NB4 (cell line): ENCODE measurements around the gene HSPG2.

Experiments used
- DNase-seq: peaks from one replicate; pipeline ENCODE4 v3.0.0; 2010; ENCODE audit warnings: low read depth
- H3K4me3 ChIP-seq: one replicate; pipeline ENCODE4 v1.5.1; 2011; ENCODE audit warnings: mild to moderate bottlenecking, low read depth, low read length, moderate library complexity
- MYC ChIP-seq: IDR thresholded peaks from 2 replicates; pipeline ENCODE4 v1.6.1; 2011; ENCODE audit warnings: low read depth, low read length
- POLR2A ChIP-seq: IDR thresholded peaks from 2 replicates; pipeline ENCODE4 v1.6.1; 2011; ENCODE audit warnings: mild to moderate bottlenecking; ENCODE audit not compliant: insufficient read length; ENCODE audit errors: extremely low read depth
- TF ChIP-seq, protein P1 (sequence below): IDR thresholded peaks from 2 replicates; pipeline ENCODE4 v1.6.1; 2011; ENCODE audit warnings: low read depth, low read length
- TF ChIP-seq, protein P2 (sequence below): IDR thresholded peaks from one replicate; pipeline ENCODE4 v1.5.1; 2012; ENCODE audit warnings: low read depth, low read length

The HSPG2 gene

DNA sequence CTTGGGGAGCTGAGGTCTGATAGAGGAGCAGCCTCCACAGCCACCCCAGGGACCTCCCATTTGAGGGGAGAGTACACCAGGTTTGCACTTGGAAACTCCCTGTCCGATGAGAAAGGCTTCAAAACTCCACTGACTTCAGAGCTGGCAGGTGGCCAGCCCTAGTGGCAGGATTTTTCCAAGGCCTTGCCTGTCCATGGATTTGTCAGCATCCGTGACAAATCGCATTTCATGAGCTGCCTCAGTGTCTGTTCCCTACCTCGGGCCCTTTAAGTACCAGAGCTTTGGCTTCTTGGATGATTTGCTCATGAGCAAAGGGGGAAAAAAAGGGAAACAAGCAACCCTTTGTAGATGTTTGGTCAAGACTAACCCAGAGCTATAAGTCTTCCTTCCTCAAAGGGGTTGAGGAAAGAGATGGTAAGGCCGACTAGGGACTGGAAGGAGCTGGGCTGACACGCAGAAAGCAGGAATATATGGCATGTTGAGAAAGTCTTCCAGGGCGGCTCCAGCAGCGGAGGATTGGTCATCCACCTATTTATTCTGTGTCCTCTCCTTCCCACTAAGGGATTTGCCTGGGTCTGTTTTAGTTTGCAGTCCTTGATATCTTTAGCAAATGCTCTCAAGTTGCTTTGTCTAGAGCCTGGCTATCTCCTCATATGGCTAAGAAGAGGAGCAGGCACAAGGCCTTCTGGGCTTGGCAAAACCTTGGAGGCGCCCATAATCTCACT is 2.7 kb upstream of the HSPG2 start:
- no peak overlapping the region for H3K4me3 ChIP-seq
- TF ChIP-seq, protein P1, sequence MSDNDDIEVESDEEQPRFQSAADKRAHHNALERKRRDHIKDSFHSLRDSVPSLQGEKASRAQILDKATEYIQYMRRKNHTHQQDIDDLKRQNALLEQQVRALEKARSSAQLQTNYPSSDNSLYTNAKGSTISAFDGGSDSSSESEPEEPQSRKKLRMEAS, result no peak
- TF ChIP-seq, protein P2, sequence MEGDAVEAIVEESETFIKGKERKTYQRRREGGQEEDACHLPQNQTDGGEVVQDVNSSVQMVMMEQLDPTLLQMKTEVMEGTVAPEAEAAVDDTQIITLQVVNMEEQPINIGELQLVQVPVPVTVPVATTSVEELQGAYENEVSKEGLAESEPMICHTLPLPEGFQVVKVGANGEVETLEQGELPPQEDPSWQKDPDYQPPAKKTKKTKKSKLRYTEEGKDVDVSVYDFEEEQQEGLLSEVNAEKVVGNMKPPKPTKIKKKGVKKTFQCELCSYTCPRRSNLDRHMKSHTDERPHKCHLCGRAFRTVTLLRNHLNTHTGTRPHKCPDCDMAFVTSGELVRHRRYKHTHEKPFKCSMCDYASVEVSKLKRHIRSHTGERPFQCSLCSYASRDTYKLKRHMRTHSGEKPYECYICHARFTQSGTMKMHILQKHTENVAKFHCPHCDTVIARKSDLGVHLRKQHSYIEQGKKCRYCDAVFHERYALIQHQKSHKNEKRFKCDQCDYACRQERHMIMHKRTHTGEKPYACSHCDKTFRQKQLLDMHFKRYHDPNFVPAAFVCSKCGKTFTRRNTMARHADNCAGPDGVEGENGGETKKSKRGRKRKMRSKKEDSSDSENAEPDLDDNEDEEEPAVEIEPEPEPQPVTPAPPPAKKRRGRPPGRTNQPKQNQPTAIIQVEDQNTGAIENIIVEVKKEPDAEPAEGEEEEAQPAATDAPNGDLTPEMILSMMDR, result no peak
- no peak for TF ChIP-seq MYC
- DNase-seq, result peak; percentile 61

DNA sequence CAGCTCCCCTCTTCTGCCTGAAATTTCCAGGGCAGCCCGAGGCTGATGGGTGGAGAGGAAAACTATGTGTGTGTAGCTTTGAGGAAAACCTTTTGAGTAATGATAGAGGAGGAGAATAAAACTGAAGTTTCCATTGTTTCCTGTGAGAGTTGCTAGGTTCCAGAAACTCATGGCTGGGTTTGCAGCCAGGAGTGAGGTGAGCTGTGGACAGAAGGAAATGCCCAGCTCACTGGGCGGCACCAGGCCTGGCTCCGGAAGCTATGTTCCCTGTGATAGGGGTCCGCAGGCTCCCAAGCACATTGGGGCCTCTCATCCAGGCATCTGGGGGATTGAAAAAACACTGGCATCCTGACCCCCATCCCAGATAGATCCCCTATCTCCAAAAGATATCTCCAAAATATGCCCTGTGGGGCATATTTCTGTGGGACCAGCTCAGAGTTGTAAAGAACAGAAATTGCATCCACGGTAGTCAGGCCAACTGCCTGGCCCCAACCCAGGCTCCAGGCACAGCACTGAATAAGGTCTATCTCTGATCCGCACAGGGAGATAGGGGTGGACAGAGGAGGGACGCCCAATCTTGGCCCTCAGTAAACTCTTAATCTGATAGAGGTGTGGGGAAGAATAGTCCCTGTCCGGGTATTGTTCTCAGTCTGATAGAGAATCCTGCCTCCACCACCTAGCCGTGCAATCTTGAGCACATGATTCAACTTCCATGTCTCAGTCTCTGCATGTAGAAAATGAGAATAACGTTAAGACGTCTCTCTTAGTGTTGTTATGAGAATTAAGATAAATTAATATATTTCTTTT is 1.8 kb upstream of the HSPG2 start:
- TF ChIP-seq, protein P2, result no peak
- TF ChIP-seq, protein P1, result no peak
- TF ChIP-seq POLR2A, result no peak
- H3K4me3 ChIP-seq, result no peak overlapping the region

DNA sequence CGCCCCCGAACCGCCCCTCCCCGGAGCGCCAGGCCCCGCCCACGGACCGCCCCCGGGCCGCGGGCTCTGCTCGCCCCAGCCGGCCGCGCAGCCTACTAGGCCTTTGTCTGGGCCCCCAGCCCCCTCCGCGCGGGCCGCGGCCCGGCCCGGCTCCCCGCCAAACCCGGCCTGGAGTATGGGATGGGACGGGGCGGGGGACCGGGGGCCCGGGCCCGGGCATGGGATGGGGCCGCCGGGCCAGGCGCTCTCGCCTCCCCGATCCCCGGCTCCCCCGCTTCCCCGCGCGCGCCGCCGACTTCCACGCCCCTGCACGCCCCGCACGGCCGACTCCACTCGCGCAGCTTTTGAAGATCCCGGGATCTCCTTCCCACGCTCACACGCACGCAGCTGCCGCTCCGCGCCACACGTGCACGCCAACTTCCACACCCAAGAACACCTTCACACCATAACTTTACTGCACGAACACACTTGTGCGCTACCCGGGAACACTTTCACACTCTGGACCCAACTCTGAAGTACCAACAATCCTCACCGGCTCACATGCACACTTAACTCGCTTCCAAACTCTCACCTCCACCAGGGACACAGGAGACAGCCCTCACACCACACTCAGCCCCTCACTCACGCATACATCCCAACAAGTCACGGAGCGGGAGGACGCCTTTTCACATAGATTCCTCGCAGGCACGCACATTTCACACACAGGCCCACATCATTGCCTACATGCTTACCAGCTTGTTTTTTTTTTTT is 437 bp upstream of the HSPG2 start:
- H3K4me3 ChIP-seq, result peak overlapping the region; percentile 52
- no peak for TF ChIP-seq POLR2A
- TF ChIP-seq MYC, result 0 out of 2 replicates have a peak, but pooled peaks have one; percentile 33
- TF ChIP-seq, protein P1, result peak; percentile 57; the same call in 1 of the 2 replicates
- TF ChIP-seq, protein P2, result no peak
- peak; percentile 85 for DNase-seq

More for the DNA sequence above, 1.8 kb upstream of the HSPG2 start:
- no peak for DNase-seq

DNA sequence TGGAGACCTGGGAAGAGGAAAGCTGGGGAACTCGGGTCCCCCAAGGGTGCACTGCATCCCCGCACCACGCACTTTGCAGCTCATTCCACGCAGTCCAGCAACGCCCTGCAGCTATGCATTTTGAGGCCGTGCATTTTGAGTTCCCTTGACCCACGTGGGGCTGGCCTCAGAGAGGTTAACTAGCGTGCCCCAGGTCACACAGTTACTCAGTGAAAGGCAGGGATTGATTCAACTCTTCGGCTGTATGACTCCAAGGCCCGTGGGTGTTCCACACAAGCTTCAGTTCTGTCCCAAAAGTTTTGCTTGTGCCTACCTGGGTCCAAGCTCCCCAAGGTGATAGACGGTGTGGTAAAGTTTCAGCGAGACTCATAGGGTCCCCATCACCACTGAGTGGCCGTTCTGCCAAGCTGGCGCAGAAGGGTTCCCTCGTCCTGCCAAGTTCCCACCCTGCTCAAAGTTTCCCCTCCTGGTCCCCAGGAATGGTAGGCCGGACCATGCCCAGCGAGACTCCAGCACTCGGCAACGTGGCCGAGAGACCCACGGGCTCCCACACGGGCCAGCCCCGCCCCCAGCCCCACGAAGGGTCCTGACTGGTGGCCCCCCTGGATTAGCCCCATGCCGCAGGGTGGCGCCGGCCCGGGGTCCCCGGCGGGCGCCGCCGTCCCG is 611 bp downstream of the HSPG2 start:
- TF ChIP-seq, protein P1, result no peak
- TF ChIP-seq, protein P2, result no peak
- TF ChIP-seq MYC (no peak), POLR2A (no peak)
- H3K4me3 ChIP-seq, result peak overlapping the region; percentile 76
- peak; percentile 35 for DNase-seq

DNA sequence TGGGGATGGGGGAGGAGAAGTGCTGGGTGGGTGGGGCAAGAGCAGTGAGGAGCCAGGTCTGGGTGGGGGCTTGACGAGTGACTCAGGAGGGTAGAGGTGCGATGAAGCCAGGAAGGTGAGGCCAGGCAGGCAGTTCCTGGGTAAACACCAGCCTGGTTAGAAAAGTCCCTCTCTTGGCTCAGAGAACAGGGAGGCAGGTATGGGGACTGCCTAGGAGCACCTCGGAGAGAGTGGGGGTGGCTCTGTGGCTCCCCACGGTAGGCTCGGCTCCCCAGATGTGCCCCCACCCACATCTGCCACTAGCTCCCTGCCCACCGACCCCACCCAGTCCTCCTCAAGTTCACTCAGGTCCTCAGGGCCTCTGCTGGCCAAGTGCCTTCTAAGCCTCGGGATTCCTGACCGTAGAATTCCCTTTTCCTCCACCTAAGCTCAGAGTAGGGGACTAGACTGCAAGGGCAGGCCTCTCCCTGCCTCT is 1.2 kb downstream of the HSPG2 start:
- TF ChIP-seq MYC, result no peak
- TF ChIP-seq, protein P2, result no peak
- TF ChIP-seq POLR2A, result no peak
- TF ChIP-seq, protein P1, result no peak
- DNase-seq, result no peak
- H3K4me3 ChIP-seq, result peak overlapping the region; percentile 76
